Stimulated activated CD4-positive, alpha-beta T cell treated with anti-CD3 and anti-CD28 coated beads, Interleukin-15, amount 100 ng/mL, for 1 hour (primary cell): Measurements from ENCODE around the gene PRAF2.

Source experiments
- DNase-seq, 2 donors: peaks; one replicate each; pipeline ENCODE4 v3.0.0-alpha.2; 2020; ENCODE audit warnings: low read depth in 1 of 2, low spot score in 1 of 2

The PRAF2 gene

GRCh38 chrX:49043220-49043986 is 30.4 kb downstream of the PRAF2 start, which contains the start of gene TFE3:
Gene TFE3, minus strand, starts transcription at chrX:49043357. Its CDS starts 131 bp downstream, at chrX:49043226.
- DNase-seq: peak; percentile 83 to 89

- DNase-seq: no peak
Measured at GRCh38 chrX:49042581-49043219, 31.1 kb downstream of the PRAF2 start.

GRCh38 chrX:49041744-49042580 is 31.8 kb downstream of the PRAF2 start:
- no peak for DNase-seq

- DNase-seq: no peak
Measured at GRCh38 chrX:49040376-49040955, 33.3 kb downstream of the PRAF2 start.

- DNase-seq: peak in 1 of 2 donors; percentile 31
Measured at GRCh38 chrX:49039598-49040375, 34.0 kb downstream of the PRAF2 start.

GRCh38 chrX:49037883-49038475 is 35.8 kb downstream of the PRAF2 start:
- DNase-seq: no peak

GRCh38 chrX:49030283-49030682 is 43.5 kb downstream of the PRAF2 start:
- DNase-seq: no peak

- no peak for DNase-seq
Measured at GRCh38 chrX:49029876-49030275, 43.9 kb downstream of the PRAF2 start.
